GM21825 (cell line): Measurements from ENCODE around the gene TTC34.
"Not testable (repeated sequence)": the region's sequence is repeated elsewhere in the genome, so short reads cannot be mapped to it uniquely, and the experiment has no call there.

ENCODE experiments used
- ATAC-seq: cut with Tn5 transposase; IDR thresholded peaks from one replicate; pipeline ENCODE4 v1.9.1; 2021; ENCODE audit warnings: mild to moderate bottlenecking, moderate library complexity; ENCODE audit not compliant: unreplicated experiment

TTC34 gene

GRCh38 chr1:2778220-2778592, 23.3 kb downstream of the TTC34 start:
- no peak for ATAC-seq

DNA sequence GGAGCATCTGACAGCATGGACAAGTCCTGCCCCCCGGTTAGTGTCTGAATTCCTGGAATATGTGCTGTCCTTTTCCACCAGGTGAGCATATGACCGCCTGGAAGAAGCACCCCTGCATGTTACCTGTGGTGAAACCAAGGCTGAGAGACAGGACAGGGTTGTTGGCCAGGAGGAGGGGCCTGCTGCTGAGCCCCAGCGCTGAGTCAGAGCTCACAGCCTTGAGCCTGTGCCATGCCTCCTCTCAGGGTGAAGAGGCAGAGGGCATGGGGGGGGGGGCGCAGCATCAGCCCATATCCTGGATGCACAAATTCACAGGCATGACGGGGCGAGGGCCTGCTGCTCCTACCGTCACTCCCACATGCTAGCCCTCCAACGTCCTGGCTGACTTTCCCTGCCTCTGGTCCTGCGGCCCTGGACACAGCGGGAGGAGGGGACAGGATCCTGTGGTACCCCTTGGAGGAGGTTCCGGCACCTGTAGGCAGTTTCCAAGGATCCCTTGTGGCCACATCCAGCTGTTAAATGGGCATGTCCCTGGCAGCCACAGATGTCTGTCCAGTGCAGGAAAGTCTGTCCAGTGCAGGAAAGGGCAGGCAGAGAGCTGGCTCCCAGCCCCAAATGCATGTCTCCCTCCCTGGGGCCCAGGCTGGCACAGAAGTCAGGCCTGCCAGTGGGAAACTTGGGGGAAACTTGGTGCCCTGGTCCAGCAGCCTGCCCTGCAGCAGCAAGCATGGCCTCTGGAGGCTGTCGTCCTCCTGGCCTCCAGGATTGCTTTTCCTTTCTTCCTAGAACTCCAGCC, 23.9 kb downstream of the TTC34 start:
- ATAC-seq = no peak

DNA sequence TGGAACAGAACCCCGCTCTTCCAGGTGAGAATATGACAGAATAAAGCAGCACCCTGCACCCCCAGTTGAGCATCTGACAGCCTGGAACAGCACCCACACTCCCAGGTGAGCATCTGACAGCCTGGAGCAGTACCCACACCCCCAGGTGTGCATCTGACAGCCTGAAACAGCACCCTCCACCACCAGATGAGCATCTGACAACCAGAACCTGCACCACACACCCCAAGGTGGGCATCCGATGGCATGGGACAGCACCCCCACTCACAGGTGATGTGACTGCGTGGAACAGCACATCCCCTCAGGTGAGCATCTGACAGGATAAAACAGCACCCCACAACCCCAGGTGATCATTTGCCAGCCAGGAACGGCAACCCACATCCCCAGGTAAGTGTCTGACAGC, 26.2 kb downstream of the TTC34 start:
- not testable (repeated sequence) for ATAC-seq

GRCh38 chr1:2768052-2768451, 33.4 kb downstream of the TTC34 start:
- ATAC-seq = not testable (repeated sequence)

- ATAC-seq = not testable (repeated sequence)
These were observed 42.1 kb downstream of the TTC34 start for GRCh38 chr1:2759433-2759832.

DNA sequence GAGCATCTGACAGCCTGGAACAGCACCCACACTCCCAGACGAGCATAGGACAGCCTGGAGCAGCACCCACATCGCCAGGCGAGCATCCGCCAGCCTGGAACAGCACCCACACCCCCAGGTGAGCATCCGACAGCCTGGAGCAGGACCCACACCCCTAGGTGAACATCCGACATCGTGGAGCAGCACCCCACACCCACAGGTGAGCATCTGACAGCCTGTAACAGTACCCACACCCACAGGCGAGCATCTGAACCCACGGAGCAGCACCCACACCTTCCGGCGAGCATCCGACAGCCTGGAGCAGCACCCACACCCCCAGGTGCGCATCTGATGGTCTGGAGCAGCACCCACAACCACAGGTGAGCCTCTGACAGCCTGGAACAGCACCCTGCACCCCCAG, 44.0 kb downstream of the TTC34 start:
- not testable (repeated sequence) for ATAC-seq

- ATAC-seq = not testable (repeated sequence)
These were observed 46.1 kb downstream of the TTC34 start for GRCh38 chr1:2755426-2755825.

DNA sequence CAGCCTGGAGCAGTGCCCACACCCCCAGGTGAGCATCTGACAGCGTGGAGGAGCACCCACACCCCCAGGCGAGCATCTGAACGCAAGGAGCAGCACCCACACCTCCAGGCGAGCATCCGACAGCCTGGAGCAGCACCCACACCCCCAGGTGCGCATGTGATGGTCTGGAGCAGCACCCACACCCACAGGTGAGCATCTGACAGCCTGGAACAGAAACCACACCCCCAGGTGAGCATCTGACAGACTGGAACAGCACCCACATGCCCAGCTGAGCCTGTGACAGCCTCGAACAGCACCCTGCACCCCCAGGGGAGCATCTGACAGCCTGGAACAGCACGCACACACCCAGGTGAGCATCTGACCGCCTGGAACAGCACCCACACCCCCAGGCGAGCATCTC, 46.9 kb downstream of the TTC34 start:
- not testable (repeated sequence) for ATAC-seq

- not testable (repeated sequence) for ATAC-seq
These were observed 49.0 kb downstream of the TTC34 start for GRCh38 chr1:2752503-2752902.

GRCh38 chr1:2751866-2752265, 49.6 kb downstream of the TTC34 start:
- not testable (repeated sequence) for ATAC-seq

DNA sequence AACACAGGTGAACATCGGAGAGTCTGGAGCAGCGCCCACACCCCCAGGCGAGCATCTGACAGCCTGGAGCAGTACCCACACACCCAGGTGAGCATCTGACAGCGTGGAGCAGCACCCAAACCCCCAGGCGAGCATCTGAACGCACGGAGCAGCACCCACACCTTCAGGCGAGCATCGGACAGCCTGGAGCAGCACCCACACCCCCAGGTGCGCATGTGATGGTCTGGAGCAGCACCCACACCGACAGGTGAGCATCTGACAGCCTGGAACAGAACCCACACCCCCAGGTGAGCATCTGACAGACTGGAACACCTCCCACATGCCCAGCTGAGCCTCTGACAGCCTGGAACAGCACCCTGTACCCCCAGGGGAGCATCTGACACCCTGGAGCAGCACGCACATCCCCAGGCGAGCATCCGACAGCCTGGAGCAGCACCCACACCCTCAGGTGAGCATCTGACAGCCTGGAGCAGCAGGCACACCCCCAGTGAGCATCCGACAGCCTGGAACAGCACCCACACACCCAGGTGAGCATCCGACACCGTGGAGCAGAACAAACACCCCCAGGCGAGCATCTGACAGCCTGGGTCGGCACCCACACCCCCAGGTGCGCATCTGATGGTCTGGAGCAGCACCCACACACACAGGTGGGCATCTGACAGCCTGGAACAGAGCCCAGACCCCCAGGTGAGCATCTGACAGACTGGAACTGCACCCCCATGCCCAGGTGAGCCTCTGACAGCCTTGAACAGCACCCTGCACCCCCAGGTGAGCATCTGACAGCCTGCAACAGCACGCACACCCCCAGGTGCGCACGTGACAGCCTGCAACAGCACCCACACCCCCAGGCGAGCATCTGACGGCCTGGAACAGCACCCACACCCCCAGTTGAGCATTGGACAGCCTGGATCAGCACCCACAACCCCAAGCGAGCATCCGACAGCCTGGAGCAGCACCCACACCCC, 50.4 kb downstream of the TTC34 start:
- ATAC-seq = not testable (repeated sequence)

- not testable (repeated sequence) for ATAC-seq
These were observed 51.3 kb downstream of the TTC34 start for GRCh38 chr1:2750041-2750680.

DNA sequence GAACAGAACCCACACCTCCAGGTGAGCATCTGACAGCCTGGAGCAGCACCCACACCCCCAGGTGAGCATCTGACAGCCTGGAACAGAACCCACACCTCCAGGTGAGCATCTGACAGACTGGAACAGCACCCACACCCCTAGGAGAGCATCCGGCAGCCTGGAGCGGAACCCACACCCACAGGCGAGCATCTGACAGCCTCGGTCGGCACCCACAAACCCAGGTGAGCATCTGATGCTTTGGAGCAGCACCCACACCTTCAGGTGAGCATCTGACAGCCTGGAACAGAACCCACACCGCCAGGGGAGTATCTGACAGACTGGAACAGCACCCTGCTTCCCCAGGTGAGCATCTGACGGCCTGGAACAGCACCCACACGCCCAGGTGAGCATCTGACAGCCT, 52.9 kb downstream of the TTC34 start:
- ATAC-seq = not testable (repeated sequence)

DNA sequence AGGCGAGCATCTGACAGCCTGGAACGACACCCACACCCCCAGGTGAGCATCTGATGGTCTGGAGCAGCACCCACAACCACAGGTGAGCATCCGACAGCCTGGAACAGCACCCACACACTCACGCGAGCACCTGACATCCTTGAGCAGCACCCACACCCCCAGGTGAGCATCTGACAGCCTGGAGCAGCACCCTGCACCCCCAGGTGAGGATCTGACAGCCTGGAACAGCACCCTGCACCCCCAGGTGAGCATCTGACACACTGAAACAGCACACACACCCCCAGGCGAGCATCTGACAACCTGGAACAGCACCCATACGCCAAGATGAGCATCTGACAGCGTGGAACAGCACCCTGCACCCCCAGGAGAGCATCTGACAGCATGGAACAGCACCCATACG, 106.7 kb downstream of the TTC34 start:
- not testable (repeated sequence) for ATAC-seq

GRCh38 chr1:2690180-2690579, 111.3 kb downstream of the TTC34 start:
- not testable (repeated sequence) for ATAC-seq

GRCh38 chr1:2688336-2688665, 113.2 kb downstream of the TTC34 start:
- ATAC-seq = not testable (repeated sequence)

DNA sequence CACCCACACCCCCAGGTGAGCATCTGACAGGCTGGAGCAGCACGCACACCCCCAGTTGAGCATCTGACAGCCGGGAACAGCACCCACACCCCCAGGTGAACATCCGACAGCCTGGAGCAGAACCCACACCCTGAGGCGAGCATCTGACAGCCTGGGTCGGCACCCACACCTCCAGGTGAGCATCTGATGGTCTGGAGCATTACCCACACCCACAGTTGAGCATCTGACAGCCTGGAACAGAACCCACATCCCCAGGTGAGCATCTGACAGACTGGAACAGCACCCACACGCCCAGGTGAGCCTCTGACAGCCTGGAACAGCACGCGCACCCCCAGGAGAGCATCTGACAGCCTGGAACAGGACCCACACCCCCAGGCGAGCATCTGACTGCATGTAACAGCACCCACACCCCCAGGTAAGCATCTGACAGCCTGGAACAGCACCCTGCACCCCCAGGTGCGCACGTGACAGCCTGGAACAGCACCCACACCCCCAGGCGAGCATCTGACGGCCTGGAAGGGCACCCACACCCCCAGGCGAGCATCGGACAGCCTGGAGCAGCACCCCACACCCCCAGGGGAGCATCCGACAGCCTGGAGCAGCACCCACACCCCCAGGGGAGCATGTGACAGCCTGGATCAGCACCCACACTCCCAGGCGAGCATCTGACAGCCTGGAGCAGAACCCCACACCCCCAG, 113.7 kb downstream of the TTC34 start:
- not testable (repeated sequence) for ATAC-seq

DNA sequence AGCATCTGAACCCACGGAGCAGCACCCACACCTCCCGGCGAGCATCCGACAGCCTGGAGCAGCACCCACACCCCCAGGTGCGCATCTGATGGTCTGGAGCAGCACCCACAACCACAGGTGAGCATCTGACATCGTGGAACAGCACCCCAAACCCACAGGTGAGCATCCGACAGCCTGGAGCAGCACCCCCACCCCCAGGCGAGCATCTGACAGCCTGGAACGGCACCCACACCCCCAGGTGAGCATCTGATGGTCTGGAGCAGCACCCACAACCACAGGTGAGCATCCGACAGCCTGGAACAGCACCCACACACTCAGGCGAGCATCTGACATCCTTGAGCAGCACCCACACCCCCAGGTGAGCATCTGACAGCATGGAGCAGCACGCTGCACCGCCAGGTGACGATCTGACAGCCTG, 114.3 kb downstream of the TTC34 start:
- not testable (repeated sequence) for ATAC-seq

DNA sequence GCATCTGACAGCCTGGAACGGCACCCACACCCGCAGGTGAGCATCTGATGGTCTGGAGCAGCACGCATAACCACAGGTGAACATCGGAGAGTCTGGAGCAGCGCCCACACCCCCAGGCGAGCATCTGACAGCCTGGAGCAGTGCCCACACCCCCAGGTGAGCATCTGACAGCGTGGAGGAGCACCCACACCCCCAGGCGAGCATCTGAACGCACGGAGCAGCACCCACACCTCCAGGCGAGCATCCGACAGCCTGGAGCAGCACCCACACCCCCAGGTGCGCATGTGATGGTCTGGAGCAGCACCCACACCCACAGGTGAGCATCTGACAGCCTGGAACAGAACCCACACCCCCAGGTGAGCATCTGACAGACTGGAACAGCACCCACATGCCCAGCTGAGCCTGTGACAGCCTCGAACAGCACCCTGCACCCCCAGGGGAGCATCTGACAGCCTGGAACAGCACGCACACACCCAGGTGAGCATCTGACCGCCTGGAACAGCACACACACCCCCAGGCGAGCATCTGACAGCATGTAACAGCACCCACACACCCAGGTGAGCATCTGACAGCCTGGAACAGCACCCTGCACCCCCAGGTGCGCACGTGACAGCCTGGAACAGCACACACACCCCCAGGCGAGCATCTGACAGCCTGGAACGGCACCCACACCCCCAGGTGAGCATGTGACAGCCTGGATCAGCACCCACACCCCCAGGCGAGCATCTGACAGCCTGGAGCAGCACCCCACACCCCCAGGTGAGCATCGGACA, 115.2 kb downstream of the TTC34 start:
- ATAC-seq = not testable (repeated sequence)

DNA sequence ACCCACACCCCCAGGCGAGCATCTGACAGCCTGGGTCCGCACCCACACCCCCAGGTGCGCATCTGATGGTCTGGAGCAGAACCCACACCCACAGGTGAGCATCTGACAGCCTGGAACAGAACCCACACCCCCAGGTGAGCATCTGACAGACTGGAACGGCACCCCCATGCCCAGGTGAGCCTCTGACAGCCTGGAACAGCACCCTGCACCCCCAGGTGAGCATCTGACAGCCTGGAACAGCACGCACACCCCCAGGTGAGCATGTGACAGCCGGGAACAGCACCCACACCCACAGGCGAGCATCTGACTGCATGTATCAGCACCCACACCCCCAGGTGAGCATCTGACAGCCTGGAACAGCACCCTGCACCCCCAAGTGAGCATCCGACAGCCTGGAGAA, 115.8 kb downstream of the TTC34 start:
- ATAC-seq = not testable (repeated sequence)
